Measurements from ENCODE around the gene FPR3. TPM values are rescaled to one million over a fixed set of nuclear protein-coding genes. Genes with fewer than 3 reads are reported as not detected.
"Not testable (repeated sequence)": the region's sequence is repeated elsewhere in the genome, so short reads cannot be mapped to it uniquely, and the experiment has no call there.

FPR3 gene
- total RNA-seq, 1 experiment from 2014 or later = not detected

DNA sequence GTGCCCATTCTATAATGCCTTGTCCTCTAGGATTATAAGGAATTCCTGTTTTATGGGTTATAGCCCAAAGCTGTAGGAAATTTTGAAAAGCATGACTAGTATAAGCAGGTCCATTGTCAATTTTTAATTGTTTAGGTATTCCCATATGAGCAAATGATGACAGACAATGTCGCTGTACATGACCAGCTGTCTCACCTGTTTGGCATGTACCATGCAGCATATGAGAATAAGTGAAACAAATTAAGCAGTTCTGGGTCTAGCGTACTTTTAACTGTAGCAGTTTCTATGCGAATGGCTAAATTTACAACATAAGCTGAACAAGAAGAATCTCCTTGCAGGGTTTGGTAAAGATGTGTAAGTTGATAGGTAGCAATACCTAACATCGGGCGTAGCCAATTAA lies 11.6 kb downstream of the FPR3 start:
- DNase-seq (ENCODE audit: low read depth) = not testable (repeated sequence)

DNA sequence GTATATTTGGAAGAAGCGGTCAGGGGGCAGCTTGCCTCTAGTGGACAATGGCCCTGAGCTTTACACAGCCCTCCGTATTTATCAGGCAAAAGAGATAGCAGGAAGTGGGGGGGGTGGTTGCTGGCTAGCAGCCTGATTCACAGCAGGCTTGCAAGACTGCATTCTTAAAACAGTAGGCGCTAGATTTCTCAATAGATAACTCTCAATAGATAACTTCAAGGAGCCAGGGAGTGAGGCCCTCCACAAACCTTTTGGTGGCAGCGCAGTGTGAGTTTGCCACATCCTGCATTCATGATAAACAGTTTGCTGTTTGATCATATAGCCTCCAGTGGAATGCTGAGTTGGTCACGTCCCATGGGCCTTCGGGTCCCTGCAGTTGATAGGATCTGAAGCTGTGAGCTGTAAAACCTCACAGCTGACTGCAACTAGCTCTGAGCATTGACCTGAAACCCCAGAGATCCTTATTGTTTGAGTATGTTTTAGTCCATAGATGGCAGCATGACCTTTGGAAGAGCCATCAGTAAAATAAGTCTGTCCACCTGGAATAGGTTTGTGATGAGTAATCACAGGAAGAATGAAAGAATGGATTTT lies 12.2 kb downstream of the FPR3 start:
- no peak for DNase-seq (ENCODE audit: low read depth)

DNA sequence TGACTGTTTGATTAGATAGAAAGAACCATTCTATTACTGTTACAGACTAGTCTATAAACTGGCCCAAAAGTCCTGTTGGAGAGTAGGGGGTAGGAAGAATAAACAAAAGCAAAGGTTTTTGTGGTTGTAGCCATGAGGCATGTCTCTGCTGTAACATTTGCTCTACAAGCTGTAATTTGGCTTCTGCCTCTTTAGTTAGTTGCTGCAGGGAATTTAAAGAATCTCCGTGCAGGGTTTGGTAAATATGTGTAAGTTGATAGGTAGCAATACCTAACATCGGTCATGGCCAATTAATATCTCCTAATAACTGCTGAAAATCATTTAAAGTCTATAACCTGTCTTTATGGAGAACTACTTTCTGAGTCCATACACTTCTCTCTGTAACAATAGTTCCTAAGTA lies 13.0 kb downstream of the FPR3 start:
- DNase-seq (ENCODE audit: low read depth) = no peak

- peak; percentile 37 for DNase-seq (ENCODE audit: low read depth)
Observed at GRCh38 chr19:51808333-51808986, 13.5 kb downstream of the FPR3 start.

- no peak for DNase-seq (ENCODE audit: low read depth)
Observed at GRCh38 chr19:51809787-51810186, 14.8 kb downstream of the FPR3 start.

DNA sequence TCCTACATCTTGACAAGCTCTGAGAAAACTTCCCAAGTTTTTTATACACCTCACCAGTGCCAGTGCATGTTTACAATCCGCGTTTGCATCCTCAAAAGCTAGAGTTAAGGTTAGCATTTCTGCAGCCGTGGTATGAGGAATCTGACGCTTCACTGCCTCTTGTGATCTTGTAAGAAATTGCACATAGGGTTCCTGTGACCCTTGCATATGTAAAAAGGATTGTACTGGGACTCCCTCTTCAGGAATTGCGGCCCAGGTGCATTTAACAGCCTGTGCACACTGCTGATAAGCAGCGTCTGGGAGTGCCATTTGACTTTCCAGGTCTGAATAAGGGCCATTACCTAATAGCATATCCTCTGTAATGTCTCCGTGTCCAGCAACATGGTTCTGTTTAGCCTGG lies 15.3 kb downstream of the FPR3 start:
- DNase-seq (ENCODE audit: low read depth) = peak; percentile 37

- no peak for DNase-seq (ENCODE audit: low read depth)
Observed at GRCh38 chr19:51811344-51811743, 16.4 kb downstream of the FPR3 start.

DNA sequence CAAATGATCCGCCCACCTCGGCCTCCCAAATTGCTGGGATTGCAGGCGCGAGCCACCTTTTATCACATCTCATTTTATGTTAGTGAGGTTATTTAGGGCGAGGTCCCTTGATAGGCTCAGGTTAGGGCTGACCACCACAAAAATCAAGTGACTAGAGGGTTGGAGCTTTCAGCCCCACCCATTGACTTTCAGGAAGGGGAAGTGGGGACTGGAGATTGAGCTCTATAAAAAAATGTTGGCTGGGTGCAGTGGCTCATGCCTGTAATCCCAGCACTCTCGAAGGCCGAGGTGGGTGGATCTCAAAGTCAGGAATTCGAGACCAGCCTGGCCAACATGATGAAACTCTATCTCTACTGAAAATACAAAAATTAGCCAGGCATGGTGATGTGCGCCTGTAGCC lies 20.1 kb downstream of the FPR3 start:
- DNase-seq (ENCODE audit: low read depth) = no peak

GRCh38 chr19:51816711-51817110 lies 21.8 kb downstream of the FPR3 start:
- DNase-seq (ENCODE audit: low read depth) = no peak

DNA sequence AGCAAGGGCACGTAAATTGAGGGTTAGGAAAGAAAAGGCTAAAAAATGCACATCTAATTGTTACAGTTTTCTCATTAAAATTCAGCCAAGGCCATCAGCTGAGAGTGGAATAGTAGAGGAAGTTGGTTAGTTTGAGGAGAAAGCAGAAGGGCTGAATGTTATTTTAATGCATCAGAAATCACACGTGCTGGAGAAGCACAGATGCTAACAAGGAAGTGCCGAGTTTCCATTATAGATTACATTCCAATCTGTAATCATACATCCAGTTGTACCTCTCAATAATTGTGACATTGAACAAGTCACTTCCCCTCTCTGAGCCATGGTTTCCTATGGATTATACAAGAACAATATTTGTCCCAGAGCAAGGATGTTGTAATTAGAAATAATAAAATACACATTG lies 25.1 kb downstream of the FPR3 start:
- DNase-seq (ENCODE audit: low read depth) = no peak

- no peak for DNase-seq (ENCODE audit: low read depth)
Observed at GRCh38 chr19:51820831-51821446, 26.0 kb downstream of the FPR3 start.

DNA sequence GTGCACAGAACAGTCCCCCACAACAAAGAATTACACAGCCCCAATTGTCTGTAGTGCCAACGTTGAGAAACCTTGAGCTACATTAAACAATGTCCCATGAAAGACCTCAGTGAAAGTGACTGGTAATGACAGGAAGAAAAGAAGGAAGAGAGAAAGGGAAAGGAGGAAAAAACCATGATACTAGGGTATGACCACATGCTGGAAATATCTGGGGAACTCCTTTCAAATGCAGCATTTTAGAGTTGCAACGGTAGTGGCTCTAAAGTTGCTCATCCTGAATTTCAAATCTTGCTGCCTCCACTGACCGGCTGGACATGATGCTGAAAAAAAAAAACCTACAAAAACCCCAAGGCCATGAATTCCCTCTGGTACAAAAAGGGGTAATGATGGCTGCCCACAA lies 26.5 kb downstream of the FPR3 start:
- no peak for DNase-seq (ENCODE audit: low read depth)

- no peak for DNase-seq (ENCODE audit: low read depth)
Observed at GRCh38 chr19:51821921-51822320, 27.0 kb downstream of the FPR3 start.

DNA sequence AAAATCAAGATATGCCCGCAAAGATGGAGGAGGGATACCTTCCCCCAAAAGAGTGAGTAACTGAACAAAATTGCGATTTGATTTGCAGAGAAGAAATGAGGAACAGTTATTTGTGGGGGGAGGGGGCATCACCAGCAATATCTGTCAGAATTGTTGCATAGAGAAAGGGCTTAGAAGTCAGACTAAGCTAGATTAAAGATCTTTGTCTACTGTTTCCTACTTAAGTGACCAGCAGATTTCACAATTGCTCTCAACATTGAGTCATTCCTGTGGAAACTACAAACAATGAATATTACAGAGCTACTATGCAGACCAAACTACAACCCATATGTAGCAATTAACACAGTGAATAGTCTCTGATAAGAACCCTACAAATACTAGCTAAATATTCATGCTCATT lies 27.4 kb downstream of the FPR3 start:
- DNase-seq (ENCODE audit: low read depth) = no peak

- DNase-seq (ENCODE audit: low read depth) = no peak
Observed at GRCh38 chr19:51822946-51823345, 28.0 kb downstream of the FPR3 start.

GRCh38 chr19:51824281-51825005 lies 29.5 kb downstream of the FPR3 start:
- no peak for DNase-seq (ENCODE audit: low read depth)

DNA sequence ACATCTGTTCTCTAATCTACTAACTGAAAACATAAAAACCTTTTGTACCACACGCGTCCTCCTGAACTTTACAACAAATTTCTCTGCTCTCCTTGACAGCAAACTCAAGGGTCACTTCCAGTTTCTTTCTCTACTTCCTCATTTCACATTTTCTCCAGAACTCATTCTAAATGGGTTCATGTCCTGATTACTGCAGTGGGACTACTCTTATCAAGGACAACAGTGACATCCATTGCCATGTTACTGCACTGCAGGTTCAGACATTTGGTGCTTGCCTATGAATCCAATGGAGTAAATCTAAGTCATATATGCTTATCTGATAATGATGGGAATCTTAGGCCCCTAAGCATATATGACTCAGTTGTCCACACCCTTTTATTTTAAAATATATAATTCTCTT lies 35.3 kb downstream of the FPR3 start:
- DNase-seq (ENCODE audit: low read depth) = no peak

- DNase-seq (ENCODE audit: low read depth) = no peak
Observed at GRCh38 chr19:51837145-51837544, 42.2 kb downstream of the FPR3 start.

- DNase-seq (ENCODE audit: low read depth) = no peak
Observed at GRCh38 chr19:51861870-51862622, 67.1 kb downstream of the FPR3 start.

GRCh38 chr19:51873097-51873496 lies 78.1 kb downstream of the FPR3 start:
- no peak for DNase-seq (ENCODE audit: low read depth)
